ENCODE data around the gene PLA2G3. TPM values are rescaled to one million over a fixed set of nuclear protein-coding genes. Genes with fewer than 3 reads are reported as not detected.

PLA2G3 gene
- total RNA-seq, 2 experiments from 2014 or later = not detected

GRCh38 chr22:31085928-31086327 lies 54.4 kb downstream of the PLA2G3 start:
- Mint-ChIP-seq H3K4me3 (peak overlapping the region; percentile 54), H3K27me3 (no peaks in the 10 kb centered on the region), H3K4me1 (ENCODE audit: low read depth) (peaks cover 33% of the 10 kb centered on the region), H3K9me3 (no peaks in the 10 kb centered on the region), H3K36me3 (ENCODE audit: low read depth) (no peaks in the 10 kb centered on the region), H3K27ac (no peak overlapping the region)
- ChIA-PET POLR2A (interaction anchor here (1.5 to 3.8 kb wide), 3 partner anchors 22 to 145 kb away, joined by 13 to 23 read pairs (median 22); partner anchors contain the start of genes MORC2, SELENOM and TUG1), CTCF (interaction anchor here (1.6 kb wide), 1 partner anchor 166 kb away, joined by 9 read pairs; no protein-coding TSS in a partner anchor)
- Histone ChIP-seq H3K27me3 (ENCODE audit: control insufficient read depth in 1 of 2, insufficient read depth in 2 of 2, low read length in 2 of 2) (no peaks in the 10 kb centered on the region), H3K27ac (ENCODE audit: low read depth in 1 of 2, low read length in 2 of 2) (no peak overlapping the region), H3K4me1 (ENCODE audit: insufficient read depth, low read length) (peaks cover 48% of the 10 kb centered on the region), H3K4me3 (ENCODE audit: low read length) (no peak overlapping the region), H3K9me3 (ENCODE audit: control insufficient read depth in 1 of 2, insufficient read depth in 1 of 2, low read length in 2 of 2) (no peaks in the 10 kb centered on the region), H3K36me3 (ENCODE audit: insufficient read depth, low read length) (no peaks in the 10 kb centered on the region)
- intact Hi-C loops (cut with DNase I, micrococcal nuclease) = loop anchor here (1.0 to 10.0 kb wide), 9 partner anchors 61 to 495 kb away; partner anchors contain the start of genes DUSP18 (in 1 of the 2), PES1 (in 1 of the 2) and SLC35E4 (in 1 of the 2)
- DNase-seq = no peak
- no peak for TF ChIP-seq CTCF (IDR thresholded peaks at IDR 0.05)
- no peak for ATAC-seq (ENCODE audit: poor library complexity)

GRCh38 chr22:31085493-31085824 lies 54.8 kb downstream of the PLA2G3 start:
- CTCF ChIA-PET = interaction anchor here (0.6 to 1.6 kb wide), 21 partner anchors 11 to 325 kb away, joined by 3 to 21 read pairs (median 5); partner anchors contain the start of genes MORC2, PIK3IP1, SELENOM and TUG1
- POLR2A ChIA-PET = interaction anchor here (0.6 to 3.8 kb wide), 14 partner anchors 10 to 478 kb away, joined by 3 to 23 read pairs (median 4); partner anchors contain the start of genes MORC2, SELENOM, TCN2 and TUG1
- peak overlapping the region; percentile 65 for H3K4me3 Mint-ChIP-seq
- H3K9me3 ChIP-seq (ENCODE audit: control insufficient read depth in 1 of 2, insufficient read depth in 1 of 2, low read length in 2 of 2) = no peaks in the 10 kb centered on the region
- no peaks in the 10 kb centered on the region for H3K9me3 Mint-ChIP-seq
- no peaks in the 10 kb centered on the region for H3K27me3 Mint-ChIP-seq
- DNase-seq (peak in 1 of 14 experiments; percentile 40), ATAC-seq (ENCODE audit: poor library complexity) (no peak)
- H3K4me1 ChIP-seq (ENCODE audit: insufficient read depth, low read length) = peaks cover 53% of the 10 kb centered on the region
- peak overlapping the region; percentile 88 for H3K4me3 ChIP-seq (ENCODE audit: low read length)
- intact Hi-C loops (cut with DNase I, micrococcal nuclease) = loop anchor here (1.0 to 10.0 kb wide), 8 partner anchors 62 to 495 kb away; partner anchors contain the start of genes DUSP18 (in 1 of the 2) and PES1 (in 1 of the 2)
- H3K27ac Mint-ChIP-seq = no peak overlapping the region
- peak; percentile 66 for TF ChIP-seq CTCF (IDR thresholded peaks at IDR 0.05)
- no peaks in the 10 kb centered on the region for H3K36me3 Mint-ChIP-seq (ENCODE audit: low read depth)
- H3K4me1 Mint-ChIP-seq (ENCODE audit: low read depth) = peaks cover 33% of the 10 kb centered on the region
- H3K27ac ChIP-seq (ENCODE audit: low read depth in 1 of 2, low read length in 2 of 2) = no peak overlapping the region
- no peaks in the 10 kb centered on the region for H3K27me3 ChIP-seq (ENCODE audit: control insufficient read depth in 1 of 2, insufficient read depth in 2 of 2, low read length in 2 of 2)
- no peaks in the 10 kb centered on the region for H3K36me3 ChIP-seq (ENCODE audit: insufficient read depth, low read length)

- peak overlapping the region; percentile 90 for H3K4me3 Mint-ChIP-seq
- no peaks in the 10 kb centered on the region for H3K36me3 Mint-ChIP-seq (ENCODE audit: low read depth)
- Histone ChIP-seq H3K4me1 (ENCODE audit: insufficient read depth, low read length) (peaks cover 55% of the 10 kb centered on the region), H3K27me3 (ENCODE audit: control insufficient read depth in 1 of 2, insufficient read depth in 2 of 2, low read length in 2 of 2) (no peaks in the 10 kb centered on the region), H3K27ac (ENCODE audit: low read depth in 1 of 2, low read length in 2 of 2) (peak overlapping the region; percentile 60 to 69), H3K4me3 (ENCODE audit: low read length) (peak overlapping the region; percentile 88), H3K36me3 (ENCODE audit: insufficient read depth, low read length) (no peaks in the 10 kb centered on the region), H3K9me3 (ENCODE audit: control insufficient read depth in 1 of 2, insufficient read depth in 1 of 2, low read length in 2 of 2) (no peaks in the 10 kb centered on the region)
- H3K27ac Mint-ChIP-seq = no peak overlapping the region
- ChIA-PET POLR2A (interaction anchor here (0.6 to 3.8 kb wide), 17 partner anchors 11 to 477 kb away, joined by 3 to 23 read pairs (median 5); partner anchors contain the start of genes MORC2, SELENOM, SLC35E4 and TCN2), CTCF (interaction anchor here (0.6 to 1.6 kb wide), 23 partner anchors 11 to 445 kb away, joined by 3 to 21 read pairs (median 4); partner anchors contain the start of genes MORC2, PIK3IP1, SELENOM and TUG1)
- DNase-seq (peak; percentile 71 to 91 (median 81)), ATAC-seq (ENCODE audit: poor library complexity) (peak; percentile 86)
- H3K4me1 Mint-ChIP-seq (ENCODE audit: low read depth) = peaks cover 33% of the 10 kb centered on the region
- intact Hi-C loops (cut with DNase I, micrococcal nuclease) = loop anchor here (1.0 to 10.0 kb wide), 12 partner anchors 22 to 494 kb away; partner anchors contain the start of genes DUSP18 (in 1 of the 2), PES1 (in 1 of the 2) and SELENOM (in 1 of the 2)
- peak; percentile 98 for TF ChIP-seq CTCF (IDR thresholded peaks at IDR 0.05)
- H3K27me3 Mint-ChIP-seq = no peaks in the 10 kb centered on the region
- H3K9me3 Mint-ChIP-seq = no peaks in the 10 kb centered on the region
These were observed 55.4 kb downstream of the PLA2G3 start for GRCh38 chr22:31084811-31085492.

Small RNA genes lying within 50 kb of the gene (microRNA-seq; reads per million reads assigned to microRNA genes)
- gene MIR3928 (ENCODE audit: borderline microRNAs expressed, borderline replicate concordance) = 1.6 reads per million

Other genes with a start within 250 kb of the PLA2G3 start
- gene MORC2, start 171.7 kb downstream of the PLA2G3 start, total RNA-seq = 10 to 100 TPM; 27.1 to 27.9 TPM
- 10 to 100 TPM; 85.8 to 86.2 TPM for gene TUG1, start 171.2 kb downstream of the PLA2G3 start, total RNA-seq
- gene SMTN, start 59.2 kb downstream of the PLA2G3 start, total RNA-seq = 1 to 10 TPM; 2.9 TPM
- 10 to 100 TPM; 78.0 to 82.4 TPM for gene SELENOM, start 32.9 kb downstream of the PLA2G3 start, total RNA-seq
- gene INPP5J, start 17.5 kb downstream of the PLA2G3 start, total RNA-seq = under 1 TPM; 0.59 to 0.69 TPM
- 1 to 10 TPM; 6.2 to 7.7 TPM for gene RNF185, start 19.7 kb upstream of the PLA2G3 start, total RNA-seq
- 10 to 100 TPM; 13.1 to 14.6 TPM for gene LIMK2, start 71.8 kb upstream of the PLA2G3 start, total RNA-seq
- 1,000 to 10,000 TPM; 1,063 to 1,072 TPM for gene PIK3IP1, start 152.0 kb upstream of the PLA2G3 start, total RNA-seq
- gene PATZ1, start 205.8 kb upstream of the PLA2G3 start, total RNA-seq = 10 to 100 TPM; 54.4 to 58.3 TPM